HG03196 (cell line): ENCODE measurements around the gene DIAPH3.

Experiments
- ATAC-seq: cut with Tn5 transposase; IDR thresholded peaks from one replicate; pipeline ENCODE4 v1.9.1; 2021; ENCODE audit not compliant: unreplicated experiment

The DIAPH3 gene

GRCh38 chr13:59641817-59642216 lies 521.9 kb downstream of the DIAPH3 start:
- no peak for ATAC-seq

DNA sequence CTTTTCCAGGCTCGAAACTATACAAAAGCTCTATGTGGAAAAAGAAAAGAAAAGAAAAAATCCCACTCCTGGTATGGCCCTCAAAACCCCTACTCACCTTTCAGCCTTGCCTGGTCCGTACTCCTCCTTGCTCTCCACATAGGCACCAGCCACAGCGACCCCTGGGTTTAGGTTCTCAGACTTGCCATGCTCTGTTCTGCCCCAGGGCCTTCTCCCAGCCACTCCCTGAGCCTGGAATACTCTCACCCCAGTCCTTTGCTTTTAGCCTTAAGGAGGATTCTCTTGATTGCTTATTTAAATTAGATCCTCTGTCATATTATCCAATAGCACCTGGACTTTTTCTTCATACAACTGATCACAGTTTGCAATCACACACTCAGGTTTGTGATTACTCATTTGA lies 522.5 kb downstream of the DIAPH3 start:
- no peak for ATAC-seq

GRCh38 chr13:59638404-59638803 lies 525.3 kb downstream of the DIAPH3 start:
- ATAC-seq, result no peak

- no peak for ATAC-seq
Measured at GRCh38 chr13:59635589-59635988, 528.1 kb downstream of the DIAPH3 start.

GRCh38 chr13:59633290-59633689 lies 530.4 kb downstream of the DIAPH3 start:
- no peak for ATAC-seq

- no peak for ATAC-seq
Measured at GRCh38 chr13:59631271-59631670, 532.5 kb downstream of the DIAPH3 start.

DNA sequence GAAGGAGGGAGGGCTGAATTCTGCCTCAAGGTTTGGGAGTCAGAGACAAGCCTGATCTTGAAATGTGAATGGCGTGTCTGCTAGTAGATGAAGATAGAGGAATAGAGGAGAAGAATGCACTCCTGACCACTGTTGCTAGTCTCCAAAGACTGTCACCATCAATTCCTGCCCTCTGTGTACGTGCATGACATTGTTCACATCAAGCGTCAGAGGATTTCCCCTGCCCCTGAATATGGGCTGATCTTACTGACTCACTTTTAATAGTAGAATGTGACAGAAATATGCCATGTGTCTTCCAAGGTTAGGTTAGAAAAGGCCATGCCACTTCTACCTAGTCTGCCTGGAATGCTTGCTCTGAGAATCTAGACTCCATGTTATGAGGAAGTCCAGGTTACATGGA lies 538.6 kb downstream of the DIAPH3 start:
- no peak for ATAC-seq

DNA sequence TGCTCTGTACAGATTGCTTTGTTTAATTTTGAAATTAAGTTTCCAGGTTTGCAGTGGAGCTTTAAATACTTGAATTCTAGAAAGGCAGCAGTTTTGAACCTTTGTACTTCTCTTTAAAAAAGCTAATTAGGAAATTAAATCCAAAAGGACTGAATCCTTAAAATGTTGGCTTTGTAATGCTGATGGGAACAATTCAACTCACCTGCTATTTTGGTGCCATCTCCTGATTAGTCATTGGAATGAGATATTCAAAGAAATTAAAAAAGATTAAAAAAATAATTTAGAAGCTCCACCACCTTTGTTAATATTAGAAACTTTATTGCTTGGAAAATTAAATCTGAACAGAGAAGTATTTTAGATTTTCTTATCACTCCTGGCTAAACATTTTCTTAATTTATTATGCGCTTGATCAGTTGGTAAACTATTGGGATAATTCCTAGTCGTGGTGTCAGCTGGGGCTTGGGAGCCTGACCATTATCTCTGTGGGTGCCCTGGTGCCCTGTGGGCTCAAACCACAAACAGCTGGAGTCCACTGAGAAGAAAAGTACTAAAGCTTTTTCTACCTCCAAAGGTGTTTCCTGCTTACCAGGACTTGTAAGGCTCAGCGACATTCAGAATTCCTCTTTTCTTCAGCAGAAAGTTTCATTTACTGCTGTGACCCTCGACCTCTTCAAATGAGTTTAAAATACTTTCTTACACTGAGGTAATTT lies 540.4 kb downstream of the DIAPH3 start:
- no peak for ATAC-seq

GRCh38 chr13:59621773-59622172 lies 542.0 kb downstream of the DIAPH3 start:
- no peak for ATAC-seq
